ENCODE data around the gene PRSS53. TPM values are rescaled to one million over a fixed set of nuclear protein-coding genes. Genes with fewer than 3 reads are reported as not detected.
"Not testable (repeated sequence)": the region's sequence is repeated elsewhere in the genome, so short reads cannot be mapped to it uniquely, and the experiment has no call there.

Gene PRSS53
- 1 to 10 TPM in 3 of 4 donors, under 1 TPM in 1; 0.41 to 1.3 (median 1.1) TPM for total RNA-seq

DNA sequence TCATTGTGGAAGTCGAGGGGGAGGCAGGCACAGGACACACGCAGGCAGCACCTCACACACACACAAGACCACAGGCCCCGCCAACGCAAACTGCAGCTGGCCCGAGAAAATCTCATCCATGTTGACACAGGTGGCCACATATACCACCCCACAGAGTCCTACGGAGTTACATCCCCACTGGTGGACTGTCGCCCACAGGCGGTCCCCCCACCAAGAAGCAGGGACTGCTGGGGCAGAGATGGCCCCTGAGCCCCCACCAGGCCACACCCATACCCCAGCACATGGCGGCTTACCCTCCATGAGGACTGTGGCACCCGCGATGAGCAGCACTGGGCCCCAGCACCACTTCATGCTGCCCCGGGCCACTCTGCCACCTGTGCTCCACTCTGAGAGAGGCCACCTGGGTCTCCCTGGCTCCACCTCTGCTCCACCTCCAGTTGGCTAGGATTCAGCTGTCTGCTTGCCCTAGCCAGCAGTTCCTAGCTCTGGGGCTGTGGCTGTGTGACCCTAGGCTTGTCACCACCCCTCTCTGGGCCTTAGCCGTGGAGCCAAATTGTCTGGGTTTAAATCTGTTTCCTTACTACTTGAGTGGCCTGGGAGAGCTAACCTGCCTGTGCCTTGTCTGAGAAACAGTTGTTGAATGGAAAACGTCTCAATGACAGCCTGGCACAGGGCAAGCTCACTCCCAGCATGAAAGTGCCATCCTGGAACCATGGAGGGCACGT lies at the start of gene PRSS53:
TSS of gene PRSS53 (minus strand) at position 485 of the 725 bp plus-strand sequence. CDS start at position 351, 134 bp downstream.
- H3K27ac ChIP-seq = no peak within 1 kb of the TSS
- peaks cover 7 to 78% (median 16%) of the 10 kb centered on the region in 3 donors for H3K36me3 ChIP-seq
- H3K9me3 ChIP-seq = no peaks in the 10 kb centered on the region
- DNase-seq = no peak
- intact Hi-C loops (cut with DNase I) = no loop called here
- H3K27me3 ChIP-seq = no peaks in the 10 kb centered on the region
- H3K4me1 ChIP-seq = peaks cover 0 to 12% (median 8%) of the 10 kb centered on the region in 3 donors
- H3K4me3 ChIP-seq = no peak within 1 kb of the TSS
- no peak for TF ChIP-seq CTCF (IDR thresholded peaks at IDR 0.05)
- TF ChIP-seq POLR2A (IDR thresholded peaks at IDR 0.05) = no peak
- WGBS, 2 donors = 77 to 81% methylated on average over 6 of the region's 15 CpGs

- H3K27ac ChIP-seq = not testable (repeated sequence)
Measured at GRCh38 chr16:31136822-31137499, 48.2 kb upstream of the PRSS53 start.

DNA sequence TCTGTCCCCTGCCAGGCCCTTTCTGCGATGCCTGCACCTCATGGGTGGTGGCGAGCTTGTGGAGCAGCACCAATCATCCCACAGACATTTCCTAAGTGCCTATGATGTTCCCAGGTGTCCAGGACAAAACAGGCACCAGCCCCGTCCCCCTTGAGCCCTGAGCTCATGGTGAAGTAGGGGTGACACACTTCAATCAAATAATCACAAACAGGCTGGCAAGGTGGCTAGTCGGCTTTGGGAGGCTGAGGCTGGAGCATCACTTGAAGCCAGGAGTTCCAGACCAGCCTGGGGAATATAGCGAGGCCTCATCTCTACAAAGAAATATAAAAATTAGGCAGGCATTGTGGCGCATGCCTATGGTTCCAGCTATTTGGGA lies 47.5 kb upstream of the PRSS53 start:
- Histone ChIP-seq H3K9me3 (no peaks in the 10 kb centered on the region), H3K4me3 (no peak overlapping the region), H3K27ac (peak overlapping the region in 3 of 4 donors; percentile 93 to 96 (median 94)), H3K4me1 (peaks cover 39 to 83% (median 41%) of the 10 kb centered on the region in 3 donors), H3K36me3 (peaks cover 0 to 19% (median 0%) of the 10 kb centered on the region in 3 donors), H3K27me3 (peaks cover 0 to 5% (median 0%) of the 10 kb centered on the region in 4 donors)
- TF ChIP-seq POLR2A (IDR thresholded peaks at IDR 0.05) = no peak
- TF ChIP-seq CTCF (IDR thresholded peaks at IDR 0.05) = no peak
- intact Hi-C loops (cut with DNase I) = no loop called here
- DNase-seq = no peak
- WGBS, 2 donors = 77 to 78% methylated on average over 4 to 6 of the region's 6 CpGs

More at GRCh38 chr16:31136822-31137499, 48.2 kb upstream of the PRSS53 start:
- H3K4me3 ChIP-seq; intact Hi-C loops (cut with DNase I); H3K27me3 ChIP-seq; DNase-seq; H3K9me3 ChIP-seq: not testable (repeated sequence)
- peaks cover 39 to 83% (median 42%) of the 10 kb centered on the region in 3 donors for H3K4me1 ChIP-seq
- peaks cover 0 to 12% (median 0%) of the 10 kb centered on the region in 3 donors for H3K36me3 ChIP-seq
- 85 to 89% methylated on average over 19 to 20 of the region's 20 CpGs for WGBS, 2 donors

DNA sequence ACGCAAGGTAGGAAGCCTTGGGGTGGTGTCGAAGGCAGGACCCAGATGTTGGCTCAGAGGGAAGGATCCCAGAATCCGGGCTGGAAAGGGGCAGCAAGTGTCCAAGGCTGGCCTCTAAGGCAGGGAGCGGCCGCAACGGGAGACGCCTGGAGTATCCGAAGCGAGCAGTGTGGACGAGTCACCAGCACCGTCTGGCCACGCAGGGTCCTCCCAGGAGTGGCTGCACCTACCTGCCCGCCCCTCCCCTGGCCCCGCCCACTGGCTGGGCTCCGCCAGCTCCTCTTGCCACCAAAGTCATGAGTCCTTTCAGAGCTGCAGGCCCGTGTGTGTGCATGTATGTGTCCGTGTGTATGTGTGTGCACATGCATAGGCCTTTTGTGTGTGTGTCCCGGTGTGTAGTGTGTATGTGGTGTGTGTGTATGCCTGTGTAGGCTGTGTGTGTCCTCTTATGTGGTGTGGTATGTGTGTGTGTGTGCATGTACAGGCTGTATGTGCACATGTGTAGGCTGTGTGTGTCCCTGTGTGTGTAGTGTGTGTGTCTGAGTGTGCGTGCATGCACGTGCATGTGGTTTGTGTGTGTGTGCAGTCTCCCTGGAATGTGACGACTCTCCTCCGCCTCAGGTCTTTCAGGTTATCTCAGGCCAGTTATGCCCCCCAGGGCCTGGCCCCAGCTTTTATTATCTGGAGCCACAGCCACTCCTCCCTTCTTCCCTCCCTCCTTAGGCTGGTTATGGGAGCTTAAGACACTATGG lies 47.0 kb upstream of the PRSS53 start, which contains the start of gene PRSS8:
TSS of gene PRSS8 (minus strand) at position 193 of the 752 bp plus-strand sequence. CDS start 229 bp downstream, outside the sequence.
- H3K4me1 ChIP-seq = peaks cover 36 to 83% (median 39%) of the 10 kb centered on the region in 3 donors
- WGBS, 2 donors = 13 to 38% methylated on average over 5 to 13 of the region's 22 CpGs
- peaks cover 0 to 24% (median 3%) of the 10 kb centered on the region in 3 donors for H3K36me3 ChIP-seq
- peaks cover 0 to 5% (median 0%) of the 10 kb centered on the region in 4 donors for H3K27me3 ChIP-seq
- no peaks in the 10 kb centered on the region for H3K9me3 ChIP-seq
- peak within 1 kb of the TSS; percentile 60 to 79 (median 72) for H3K4me3 ChIP-seq
- H3K27ac ChIP-seq = peak within 1 kb of the TSS; percentile 86 to 96 (median 94)
- intact Hi-C loops (cut with DNase I) = no loop called here
- DNase-seq = no peak
- no peak for TF ChIP-seq CTCF (IDR thresholded peaks at IDR 0.05)
- TF ChIP-seq POLR2A (IDR thresholded peaks at IDR 0.05) = peak in 3 of 4 donors; percentile 13 to 79 (median 67)
